HG03432 (cell line): Measurements from ENCODE around the gene MYO5A.
A peak's percentile ranks its signal among the peaks of the same experiment; 100 is the strongest.

Source experiments
- ATAC-seq: cut with Tn5 transposase; IDR thresholded peaks from one replicate; pipeline ENCODE4 v1.9.1; 2021; ENCODE audit warnings: mild to moderate bottlenecking, moderate library complexity; ENCODE audit not compliant: unreplicated experiment

MYO5A gene

GRCh38 chr15:52338058-52338457, 190.6 kb downstream of the MYO5A start:
- ATAC-seq: no peak

DNA sequence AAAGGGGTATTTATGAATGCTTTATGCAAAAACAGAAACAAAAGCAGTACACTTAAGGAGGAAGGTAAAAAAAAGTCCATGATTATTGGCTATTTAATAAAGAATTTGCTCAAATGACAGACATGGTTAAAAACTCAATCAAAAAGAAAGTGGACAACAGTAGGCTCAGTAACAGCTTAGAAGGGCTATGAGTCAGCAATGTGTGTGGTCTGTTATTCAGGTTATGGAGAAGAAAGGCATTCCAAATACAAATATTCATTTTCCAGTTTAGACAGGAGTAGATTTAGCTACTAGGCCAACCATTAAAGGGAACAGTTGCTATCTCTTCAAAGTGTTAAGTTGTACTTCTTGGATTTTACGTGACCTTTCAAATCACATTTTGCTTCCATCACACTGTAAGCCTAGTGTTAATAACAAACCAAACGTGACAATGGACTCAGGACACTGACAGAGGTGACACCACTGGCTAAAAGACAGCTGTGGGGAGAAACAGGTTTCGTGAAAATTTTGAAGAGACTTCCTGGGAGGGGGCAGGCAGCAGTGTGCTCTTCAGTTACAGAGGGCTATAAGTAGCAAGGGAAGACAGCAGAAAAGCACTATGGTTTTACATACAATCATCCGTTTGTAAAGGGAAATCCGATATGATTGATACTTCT, 191.4 kb downstream of the MYO5A start:
- no peak for ATAC-seq

GRCh38 chr15:52336529-52336928, 192.2 kb downstream of the MYO5A start:
- no peak for ATAC-seq

- no peak for ATAC-seq
Observed at GRCh38 chr15:52334491-52335160, 194.1 kb downstream of the MYO5A start.

DNA sequence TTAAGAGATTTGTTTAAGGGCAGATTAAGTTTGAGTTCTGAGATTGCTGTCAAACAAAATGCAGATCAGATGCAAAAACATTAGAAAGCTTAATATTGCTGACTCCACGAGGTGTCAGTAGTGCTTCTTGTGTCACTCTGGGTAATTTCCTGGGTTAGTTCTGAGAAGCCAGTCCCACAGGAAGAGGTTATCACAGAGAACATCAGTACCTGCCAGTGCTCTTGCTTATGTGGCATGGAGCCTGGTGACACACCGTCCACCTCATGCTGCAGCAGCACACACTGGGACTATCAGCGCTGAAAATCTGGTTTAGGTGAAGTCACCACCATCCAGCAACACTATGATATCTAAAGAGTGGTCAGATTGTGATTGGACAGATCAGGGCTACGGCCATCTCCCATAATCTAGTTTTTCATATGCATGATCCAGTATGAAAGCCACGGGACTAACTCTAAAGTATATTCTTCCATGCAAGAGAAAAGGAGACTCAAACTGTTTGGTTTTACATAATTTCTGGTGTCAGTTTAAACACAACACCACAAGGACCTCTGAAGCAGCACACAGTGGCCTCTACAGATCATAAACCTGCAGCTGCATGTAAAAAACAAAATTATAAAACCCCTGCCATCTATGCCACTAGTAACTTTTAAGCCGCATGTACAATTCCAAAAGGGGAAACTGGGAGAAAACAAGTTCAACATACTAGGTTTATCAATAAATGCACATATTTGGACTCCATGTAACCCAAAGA, 197.0 kb downstream of the MYO5A start:
- peak; percentile 94 for ATAC-seq

- no peak for ATAC-seq
Observed at GRCh38 chr15:52329987-52330386, 198.7 kb downstream of the MYO5A start.

DNA sequence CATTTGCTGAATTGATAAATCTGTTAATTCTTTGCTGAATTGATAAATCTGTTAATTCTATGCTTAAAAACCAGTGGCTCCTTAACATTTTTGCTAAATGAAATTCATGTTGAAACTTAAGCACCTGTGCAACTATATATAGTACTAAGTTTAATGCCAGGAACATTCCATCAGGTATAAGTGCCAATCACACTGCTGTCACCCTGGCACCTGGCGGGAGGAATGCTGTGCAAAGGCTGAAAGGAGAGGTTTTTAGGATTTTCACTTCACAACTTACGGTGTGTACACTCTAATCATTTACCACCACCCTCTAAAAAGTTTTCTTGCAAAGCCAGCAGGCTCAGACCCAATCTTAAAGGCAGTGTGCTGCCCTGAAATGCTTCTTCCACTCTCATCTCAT, 199.5 kb downstream of the MYO5A start:
- ATAC-seq: no peak

DNA sequence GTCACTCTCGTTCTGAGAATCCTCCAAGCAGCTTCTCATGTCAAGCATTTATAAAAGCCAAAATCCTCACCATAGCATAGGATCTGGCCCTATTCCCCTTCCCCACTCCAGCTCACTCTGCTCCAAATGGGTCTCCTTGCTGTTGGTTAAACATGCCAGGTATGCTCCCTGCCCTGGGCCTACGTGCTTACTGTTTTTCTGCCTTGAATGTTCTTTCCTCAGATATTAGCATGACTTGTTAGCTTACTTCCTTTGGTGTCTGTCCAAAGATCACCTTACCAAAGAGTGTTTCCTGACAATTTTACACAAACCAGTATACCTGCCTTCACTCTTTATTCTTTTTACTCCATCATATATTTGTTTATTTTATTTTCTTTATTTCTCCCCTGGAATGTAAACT, 200.0 kb downstream of the MYO5A start:
- ATAC-seq: no peak

GRCh38 chr15:52326756-52327155, 201.9 kb downstream of the MYO5A start:
- ATAC-seq: no peak

DNA sequence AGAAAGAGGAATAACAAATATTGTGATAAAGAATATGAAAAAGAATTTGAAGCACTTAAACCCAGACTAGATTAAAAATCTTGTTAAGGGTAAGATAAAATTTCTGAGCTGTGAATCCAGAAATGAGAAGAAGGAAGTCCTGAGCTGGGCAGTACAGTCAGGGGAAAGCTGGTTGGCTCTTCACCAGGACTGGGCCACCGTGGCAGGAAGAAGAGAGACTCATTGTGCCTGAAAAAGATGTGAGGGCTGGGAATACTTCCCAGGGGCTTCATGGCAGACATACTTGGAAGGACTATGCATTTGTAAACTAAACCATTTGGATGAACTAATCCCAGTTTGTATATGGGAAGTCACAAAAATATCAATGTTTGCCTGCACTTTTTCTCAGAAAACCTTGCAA, 204.6 kb downstream of the MYO5A start:
- ATAC-seq: no peak

DNA sequence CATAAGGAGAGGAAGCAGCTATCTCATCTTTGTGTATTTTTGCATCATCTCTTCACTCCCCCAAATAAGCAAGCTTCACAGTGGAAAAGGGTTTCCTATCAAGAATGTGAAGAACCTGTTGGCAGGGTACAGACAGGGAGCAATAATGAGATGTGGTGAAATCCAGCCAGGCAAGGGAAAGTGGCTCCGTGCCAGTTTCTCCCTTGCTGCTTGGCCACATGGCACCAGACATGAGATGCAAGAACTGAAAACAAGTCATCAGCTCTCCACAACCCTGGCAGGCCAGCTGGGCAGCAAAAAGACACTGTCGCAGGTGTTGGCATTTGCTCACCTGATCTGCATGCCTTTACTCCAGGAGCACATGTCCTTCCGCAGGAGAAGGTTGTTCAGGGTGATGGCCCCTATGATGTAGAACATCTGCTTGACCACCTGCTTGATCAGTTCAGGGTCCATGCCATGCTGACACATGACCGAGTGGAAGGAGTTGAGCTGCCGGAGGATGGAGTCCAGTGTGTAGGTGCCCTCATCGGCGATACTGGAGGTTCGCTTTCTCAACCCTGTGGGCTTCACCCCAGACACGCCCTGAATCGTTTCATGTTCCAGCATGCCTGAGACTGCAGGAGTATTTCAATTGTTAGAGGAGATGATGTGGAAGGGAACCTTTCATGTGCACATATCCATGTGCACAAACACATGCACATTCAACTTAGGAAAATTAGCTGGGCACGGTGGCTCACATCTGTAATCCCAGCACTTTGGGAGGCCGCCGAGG, 209.8 kb downstream of the MYO5A start:
- no peak for ATAC-seq

- no peak for ATAC-seq
Observed at GRCh38 chr15:52317688-52318087, 211.0 kb downstream of the MYO5A start.

- no peak for ATAC-seq
Observed at GRCh38 chr15:52317022-52317421, 211.7 kb downstream of the MYO5A start.

GRCh38 chr15:52309154-52309548, 219.5 kb downstream of the MYO5A start:
- ATAC-seq: peak; percentile 86

GRCh38 chr15:52308446-52309153, 220.1 kb downstream of the MYO5A start:
- ATAC-seq: peak; percentile 80

- no peak for ATAC-seq
Observed at GRCh38 chr15:52307847-52308246, 220.8 kb downstream of the MYO5A start.

DNA sequence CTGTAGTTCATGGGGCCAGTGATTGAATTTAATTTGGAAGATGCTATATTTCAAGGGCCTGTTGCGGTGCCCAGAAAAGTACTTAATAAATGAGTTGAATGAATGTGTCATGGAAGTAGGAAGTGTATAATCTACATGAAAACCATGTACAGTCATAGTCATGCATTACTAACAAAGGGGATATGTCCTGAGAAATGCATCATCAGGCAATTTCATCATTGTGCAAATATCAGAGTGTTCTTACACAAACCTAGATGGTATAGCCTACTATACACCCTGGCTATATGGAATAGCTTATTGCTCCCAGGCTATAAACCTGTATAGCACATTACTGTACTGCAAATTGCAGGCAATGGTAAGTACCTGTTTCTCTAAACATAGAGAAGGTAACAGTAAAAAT, 222.4 kb downstream of the MYO5A start:
- no peak for ATAC-seq

DNA sequence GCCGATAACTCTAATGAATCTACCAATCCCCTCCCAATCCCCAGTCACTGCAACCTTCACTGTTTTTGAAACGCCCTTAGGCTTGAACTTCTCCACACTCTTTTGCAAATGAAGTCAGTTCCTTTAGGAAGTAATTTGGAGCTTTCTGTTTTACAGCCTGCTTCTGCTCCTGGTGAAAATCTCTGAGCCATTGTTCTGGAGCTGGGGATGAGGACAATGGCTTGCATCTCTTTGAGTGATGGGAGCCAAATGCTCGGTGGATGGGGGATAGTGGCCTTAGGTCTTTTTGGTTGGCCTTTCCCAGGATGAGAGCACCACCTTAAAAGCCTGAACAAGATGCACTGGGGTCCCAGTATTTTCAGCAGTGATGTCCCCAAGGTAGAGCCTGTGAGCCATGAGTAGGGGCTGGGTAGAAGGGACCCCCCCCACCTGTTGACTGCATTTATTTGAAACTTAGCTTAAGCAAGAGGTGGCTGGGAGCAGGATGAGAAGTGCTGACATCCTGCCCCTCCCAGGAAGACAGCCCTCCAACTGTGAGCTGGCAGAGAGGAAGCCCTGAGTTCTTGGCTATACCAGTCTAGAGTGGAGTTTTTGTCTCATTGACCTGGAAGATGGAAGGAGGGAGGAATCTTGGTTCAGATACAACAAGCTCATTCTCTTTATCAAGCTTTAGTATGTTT, 225.4 kb downstream of the MYO5A start:
- no peak for ATAC-seq

DNA sequence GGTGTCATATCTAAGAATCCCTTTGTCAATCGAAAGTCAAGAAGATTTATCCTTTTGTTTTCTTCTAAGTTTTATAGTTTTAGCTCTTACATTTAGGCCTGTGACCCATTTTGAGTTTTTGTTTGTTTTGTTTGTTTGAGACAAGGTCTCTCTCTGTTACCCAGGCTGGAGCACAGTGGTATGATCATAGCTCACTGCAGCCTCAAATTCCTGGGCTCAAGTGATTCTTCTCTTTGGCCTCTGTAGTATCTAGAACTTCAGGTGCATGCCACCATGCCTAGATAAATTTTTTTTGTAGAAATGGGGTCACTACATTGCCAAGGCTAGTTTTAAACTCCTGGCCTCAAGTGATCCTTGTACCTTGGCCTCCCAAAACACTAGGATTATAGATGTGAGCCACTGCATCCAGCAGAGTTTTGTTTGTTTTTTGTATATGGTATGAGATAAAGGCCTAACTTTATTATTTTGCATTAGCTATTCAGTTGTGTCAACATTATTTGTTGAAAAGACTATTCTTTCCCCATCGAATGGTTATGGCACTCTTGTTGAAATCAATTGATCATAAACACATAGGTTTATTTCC, 227.3 kb downstream of the MYO5A start:
- ATAC-seq: no peak
